GM18867 (cell line): ENCODE measurements around the gene OR13A1.
"Not testable (repeated sequence)": the region's sequence is repeated elsewhere in the genome, so short reads cannot be mapped to it uniquely, and the experiment has no call there.

Source experiments
- ATAC-seq: cut with Tn5 transposase; IDR thresholded peaks from one replicate; pipeline ENCODE4 v1.9.1; 2021; ENCODE audit warnings: mild to moderate bottlenecking, moderate library complexity; ENCODE audit not compliant: unreplicated experiment

Gene OR13A1, protein sequence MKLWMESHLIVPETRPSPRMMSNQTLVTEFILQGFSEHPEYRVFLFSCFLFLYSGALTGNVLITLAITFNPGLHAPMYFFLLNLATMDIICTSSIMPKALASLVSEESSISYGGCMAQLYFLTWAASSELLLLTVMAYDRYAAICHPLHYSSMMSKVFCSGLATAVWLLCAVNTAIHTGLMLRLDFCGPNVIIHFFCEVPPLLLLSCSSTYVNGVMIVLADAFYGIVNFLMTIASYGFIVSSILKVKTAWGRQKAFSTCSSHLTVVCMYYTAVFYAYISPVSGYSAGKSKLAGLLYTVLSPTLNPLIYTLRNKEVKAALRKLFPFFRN

DNA sequence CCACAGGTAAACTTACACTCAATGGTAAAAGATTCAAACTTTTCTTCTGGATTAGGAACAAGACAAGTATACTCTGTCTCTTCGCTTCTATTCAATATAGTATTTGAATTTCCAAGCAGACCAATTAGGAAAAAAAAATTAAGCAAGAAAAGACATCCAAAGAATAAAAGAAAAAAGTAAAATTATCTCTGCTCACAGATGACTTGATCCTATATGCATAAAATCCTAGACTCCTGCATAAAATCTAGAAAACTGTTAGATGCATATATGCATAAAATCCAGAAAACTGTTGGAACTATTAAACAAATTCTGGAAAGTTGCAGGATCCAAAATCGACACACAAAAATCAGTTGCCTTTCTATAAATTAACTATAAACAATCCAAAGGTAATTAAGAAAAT is at the start of gene OR13A1:
OR13A1 (minus strand) TSS at position 101 of the 400 bp plus-strand sequence. CDS start 11,186 bp downstream, outside the sequence.
- no peak for ATAC-seq

DNA sequence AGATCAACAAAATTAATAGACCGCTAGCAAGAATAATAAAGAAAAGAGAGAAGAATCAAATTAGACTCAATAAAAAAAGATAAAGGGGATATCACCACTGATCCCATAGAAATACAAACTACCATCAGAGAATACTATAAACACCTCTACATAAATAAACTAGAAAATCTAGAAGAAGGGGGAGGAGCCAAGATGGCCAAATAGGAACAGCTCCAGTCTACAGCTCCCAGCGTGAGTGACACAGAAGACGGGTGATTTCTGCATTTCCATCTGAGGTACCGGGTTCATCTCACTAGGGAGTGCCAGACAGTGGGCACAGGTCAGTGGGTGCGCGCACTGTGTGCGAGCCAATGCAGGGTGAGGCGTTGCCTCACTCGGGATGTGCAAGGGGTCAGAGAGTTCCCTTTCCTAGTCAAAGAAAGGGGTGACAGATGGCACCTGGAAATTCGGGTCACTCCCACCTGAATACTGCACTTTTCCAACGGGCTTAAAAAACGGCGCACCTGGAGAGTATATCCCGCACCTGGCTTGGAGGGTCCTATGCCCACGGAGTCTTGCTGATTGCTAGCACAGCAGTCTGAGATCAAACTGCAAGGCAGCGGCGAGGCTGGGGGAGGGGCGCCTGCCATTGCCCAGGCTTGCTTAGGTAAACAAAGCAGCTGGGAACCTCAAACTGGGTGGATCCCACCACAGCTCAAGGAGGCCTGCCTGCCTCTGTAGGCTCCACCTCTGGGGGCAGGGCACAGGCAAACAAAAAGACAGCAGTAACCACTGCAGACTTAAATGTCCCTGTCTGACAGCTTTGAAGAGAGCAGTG is 46.8 kb upstream of the OR13A1 start:
- not testable (repeated sequence) for ATAC-seq

DNA sequence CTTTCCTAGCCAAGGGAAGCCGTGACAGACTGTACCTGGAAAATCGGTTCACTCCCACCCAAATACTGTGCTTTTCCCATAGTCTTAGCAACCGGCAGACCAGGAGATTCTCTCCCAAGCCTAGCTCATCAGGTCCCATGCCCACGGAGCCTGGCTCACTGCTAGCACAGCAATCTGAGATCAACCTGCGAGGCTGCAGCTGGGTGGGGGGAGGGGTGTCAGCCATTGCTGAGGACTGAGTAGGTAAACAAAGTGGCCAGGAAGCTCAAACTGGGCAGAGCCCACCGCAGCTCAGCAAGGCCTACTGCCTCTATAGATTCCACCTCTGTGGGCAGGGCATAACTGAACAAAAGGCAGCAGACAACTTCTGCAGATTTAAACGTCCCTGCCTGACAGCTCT is 43.6 kb upstream of the OR13A1 start:
- not testable (repeated sequence) for ATAC-seq

DNA sequence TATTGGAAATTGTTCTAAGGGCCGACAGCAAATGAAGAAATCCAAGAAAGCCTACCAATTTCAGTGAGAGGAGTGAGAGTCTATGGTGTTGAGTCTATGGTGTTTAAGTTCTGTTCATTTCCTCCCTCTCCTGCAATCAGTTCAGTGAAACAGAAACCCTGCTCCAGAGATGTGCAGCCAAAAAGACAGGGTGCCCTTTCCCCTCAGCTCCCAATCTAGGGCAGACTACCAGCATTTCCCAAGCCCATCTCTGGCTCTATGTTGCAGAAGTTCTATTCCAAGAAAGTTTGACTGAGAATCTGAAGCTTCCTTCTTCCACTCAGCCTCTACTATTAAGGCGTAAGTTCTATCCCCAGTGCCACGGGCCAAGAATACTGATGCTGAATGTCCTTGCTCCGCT is 40.1 kb upstream of the OR13A1 start:
- no peak for ATAC-seq

DNA sequence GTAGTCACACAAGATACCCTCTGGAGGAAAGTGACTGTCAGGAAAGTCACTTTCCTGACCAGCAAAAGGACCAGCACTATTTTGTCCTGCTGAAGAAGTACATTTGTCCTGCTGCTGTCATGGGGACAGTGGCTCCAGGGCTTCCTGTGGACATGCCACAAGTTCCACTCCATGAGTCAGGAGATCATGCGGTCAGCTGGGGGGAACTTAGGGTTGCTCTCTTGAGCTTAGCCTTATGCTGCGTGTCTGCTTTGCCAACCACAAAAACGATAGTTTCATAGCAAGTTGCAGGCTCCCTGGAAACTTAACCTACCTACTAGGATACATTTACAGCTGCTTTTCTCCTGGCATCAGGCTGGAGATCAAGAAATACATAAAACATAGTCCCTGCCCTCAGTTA is 38.9 kb upstream of the OR13A1 start:
- no peak for ATAC-seq

DNA sequence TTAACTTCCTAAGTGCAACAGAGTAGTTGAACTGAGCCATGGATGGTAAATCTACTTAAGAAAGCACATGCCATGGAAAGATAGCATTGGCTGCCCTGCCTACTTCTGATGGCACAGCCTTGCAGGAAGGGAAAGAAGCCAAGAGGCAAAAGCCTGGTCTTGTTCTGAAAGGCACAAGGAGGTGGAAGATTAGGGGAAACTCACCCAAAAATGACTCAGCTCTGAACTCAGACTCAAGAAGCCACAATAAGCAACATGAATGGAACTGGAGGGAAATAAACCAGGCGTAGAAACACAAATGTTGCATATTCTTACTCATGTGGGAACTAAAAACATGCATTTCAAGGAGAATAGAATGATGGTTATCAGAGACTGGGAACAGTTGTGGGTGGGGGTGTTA is 37.8 kb upstream of the OR13A1 start:
- ATAC-seq = peak; percentile 46

DNA sequence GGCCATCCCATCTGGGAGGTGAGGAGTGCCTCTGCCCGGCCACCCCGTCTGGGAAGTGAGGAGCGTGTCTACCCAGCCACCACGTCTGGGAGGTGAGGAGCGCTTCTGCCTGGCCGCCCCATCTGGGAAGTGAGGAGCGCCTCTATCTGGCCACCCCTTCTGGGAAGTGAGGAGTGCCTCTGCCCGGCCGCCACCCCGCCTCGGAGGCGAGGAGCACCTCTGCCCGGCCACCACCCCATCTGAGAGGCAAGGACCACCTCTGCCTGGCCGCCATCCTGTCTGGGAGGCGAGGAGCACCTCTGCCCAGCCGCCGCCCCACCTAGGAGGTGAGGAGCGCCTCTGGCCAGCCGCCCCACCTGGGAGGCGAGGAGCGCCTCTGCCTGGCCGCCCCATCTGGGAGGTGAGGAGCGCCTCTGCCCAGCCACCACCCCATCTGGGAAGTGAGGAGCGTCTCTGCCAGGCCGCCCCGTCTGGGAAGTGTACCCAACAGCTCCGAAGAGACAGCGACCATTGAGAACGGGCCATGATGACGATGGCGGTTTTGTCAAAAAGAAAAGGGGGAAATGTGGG is 32.9 kb upstream of the OR13A1 start:
- not testable (repeated sequence) for ATAC-seq

DNA sequence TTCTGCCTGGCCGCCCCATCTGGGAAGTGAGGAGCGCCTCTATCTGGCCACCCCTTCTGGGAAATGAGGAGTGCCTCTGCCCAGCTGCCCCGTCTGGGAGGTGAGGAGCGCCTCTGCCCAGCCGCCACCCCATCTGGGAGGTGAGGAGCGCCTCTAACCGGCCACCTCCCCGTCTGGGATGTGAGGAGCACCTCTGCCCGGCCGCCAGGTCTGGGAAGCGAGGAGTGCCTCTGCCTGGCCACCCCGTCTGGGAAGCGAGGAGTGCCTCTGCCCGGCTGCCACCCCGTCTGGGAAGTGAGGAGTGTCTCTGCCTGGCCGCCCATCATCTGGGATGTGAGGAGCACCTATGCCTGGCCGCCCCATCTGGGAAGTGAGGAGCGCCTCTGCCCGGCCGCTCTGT is 32.1 kb upstream of the OR13A1 start:
- not testable (repeated sequence) for ATAC-seq

DNA sequence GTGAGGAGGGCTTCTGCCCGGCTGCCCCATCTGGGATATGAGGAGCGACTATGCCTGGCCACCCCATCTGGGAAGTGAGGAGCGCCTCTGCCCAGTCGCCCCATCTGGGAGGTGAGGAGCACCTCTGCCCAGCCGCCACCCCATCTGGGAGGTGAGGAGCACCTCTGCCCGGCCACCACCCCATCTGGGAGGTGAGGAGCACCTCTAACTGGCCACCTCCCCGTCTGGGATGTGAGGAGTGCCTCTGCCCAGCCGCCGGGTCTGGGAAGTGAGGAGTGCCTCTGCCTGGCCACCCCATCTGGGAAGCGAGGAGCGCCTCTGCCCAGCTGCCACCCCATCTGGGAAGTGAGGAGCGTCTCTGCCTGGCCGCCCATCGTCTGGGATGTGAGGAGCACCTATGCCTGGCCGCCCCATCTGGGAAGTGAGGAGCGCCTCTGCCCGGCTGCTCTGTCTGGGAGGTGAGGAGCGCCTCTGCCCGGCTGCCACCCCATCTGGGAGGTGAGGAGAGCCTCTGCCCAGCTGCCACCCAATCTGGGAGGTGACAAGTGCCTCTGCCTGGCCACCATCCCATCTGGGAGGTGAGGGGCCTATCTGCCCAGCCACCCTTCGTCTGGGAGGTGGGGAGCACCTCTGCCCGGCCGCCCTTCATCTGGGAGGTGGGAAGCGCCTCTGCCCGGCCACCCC is 31.4 kb upstream of the OR13A1 start:
- not testable (repeated sequence) for ATAC-seq

DNA sequence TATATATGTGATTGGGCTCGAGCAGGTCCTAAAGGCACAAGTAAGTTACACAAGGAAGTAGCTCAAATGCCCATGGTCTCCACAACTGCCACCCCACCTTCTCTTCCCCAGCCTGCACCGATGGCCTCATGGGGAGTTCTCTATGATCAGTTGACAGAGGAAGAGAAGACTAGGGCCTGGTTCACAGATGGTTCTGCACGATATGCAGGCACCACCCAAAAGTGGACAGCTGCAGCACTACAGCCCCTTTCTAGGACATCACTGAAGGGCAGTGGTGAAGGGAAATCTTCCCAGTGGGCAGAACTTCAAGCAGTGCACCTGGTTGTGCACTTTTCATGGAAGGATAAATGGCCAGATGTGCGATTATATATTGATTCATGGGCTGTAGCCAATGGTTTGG is 25.0 kb upstream of the OR13A1 start:
- ATAC-seq = not testable (repeated sequence)

DNA sequence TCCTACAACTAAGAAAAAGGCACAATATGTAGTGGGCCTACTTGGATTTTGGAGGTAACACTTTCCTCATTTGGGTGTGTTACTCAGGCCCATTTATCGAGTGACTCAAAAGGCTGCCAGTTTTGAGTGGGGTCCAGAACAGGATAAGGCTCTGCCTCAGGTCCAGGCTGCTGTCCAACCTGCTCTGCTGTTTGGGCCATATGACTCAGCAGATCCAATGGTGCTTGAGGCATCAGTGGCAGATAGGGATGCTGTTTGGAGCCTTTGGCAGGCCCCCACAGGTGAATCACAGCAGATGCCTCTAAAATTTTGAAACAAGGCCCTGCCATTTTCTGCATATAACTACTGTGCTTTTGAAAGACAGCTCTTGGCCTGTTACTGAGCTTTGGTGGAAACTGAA is 24.5 kb upstream of the OR13A1 start:
- no peak for ATAC-seq

DNA sequence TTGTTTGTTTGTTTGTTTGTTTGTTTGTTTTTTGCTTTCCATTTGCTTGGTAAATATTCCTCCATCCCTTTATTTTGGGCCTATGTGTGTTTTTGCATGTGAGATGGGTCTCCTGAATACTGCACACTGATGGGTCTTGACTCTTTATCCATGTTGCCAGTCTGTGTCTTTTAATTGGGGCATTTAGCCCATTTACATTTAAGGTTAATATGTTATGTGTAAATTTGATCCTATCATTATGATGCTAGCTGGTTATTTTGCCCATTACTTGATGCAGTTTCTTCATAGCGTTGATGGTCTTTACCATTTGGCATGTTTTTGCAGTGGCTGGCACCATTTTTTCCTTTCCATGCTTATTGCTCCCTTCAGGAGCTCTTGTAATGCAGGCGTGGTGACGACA is 16.4 kb upstream of the OR13A1 start:
- not testable (repeated sequence) for ATAC-seq

DNA sequence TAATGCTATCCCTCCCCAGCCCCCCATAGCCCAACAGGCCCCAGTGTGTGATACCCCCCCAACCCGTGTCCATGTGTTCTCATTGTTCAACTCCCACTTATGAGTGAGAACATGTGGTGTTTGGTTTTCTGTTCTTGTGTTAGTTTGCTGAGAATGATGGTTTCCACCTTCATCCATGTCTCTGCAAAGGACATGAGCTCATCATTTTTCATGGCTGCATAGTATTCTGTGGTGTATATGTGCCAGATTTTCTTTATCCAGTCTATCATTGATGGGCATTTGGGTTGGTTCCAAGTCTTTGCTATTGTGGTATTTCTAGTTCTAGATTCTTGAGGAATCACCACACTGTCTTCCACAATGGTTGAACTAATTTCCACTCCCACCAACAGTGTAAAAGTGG is 11.5 kb upstream of the OR13A1 start:
- not testable (repeated sequence) for ATAC-seq

DNA sequence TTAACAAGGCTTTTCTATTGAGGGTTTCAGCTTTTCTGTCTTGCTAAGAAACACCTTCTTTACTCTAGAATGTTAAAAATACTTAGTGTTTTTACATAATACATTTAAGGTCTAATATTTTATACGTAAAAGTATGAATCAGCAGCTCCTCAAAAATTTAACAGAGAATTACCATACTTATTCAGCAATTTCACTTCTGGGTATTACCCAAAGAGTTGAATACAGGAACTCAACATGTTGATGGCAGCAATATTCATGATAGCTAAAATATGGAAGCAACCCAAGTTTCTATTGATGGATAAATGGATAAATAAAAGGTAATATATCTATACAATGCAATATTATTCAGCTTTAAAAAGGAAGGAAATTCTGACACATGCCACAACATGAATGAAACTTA is 9.7 kb upstream of the OR13A1 start:
- no peak for ATAC-seq

DNA sequence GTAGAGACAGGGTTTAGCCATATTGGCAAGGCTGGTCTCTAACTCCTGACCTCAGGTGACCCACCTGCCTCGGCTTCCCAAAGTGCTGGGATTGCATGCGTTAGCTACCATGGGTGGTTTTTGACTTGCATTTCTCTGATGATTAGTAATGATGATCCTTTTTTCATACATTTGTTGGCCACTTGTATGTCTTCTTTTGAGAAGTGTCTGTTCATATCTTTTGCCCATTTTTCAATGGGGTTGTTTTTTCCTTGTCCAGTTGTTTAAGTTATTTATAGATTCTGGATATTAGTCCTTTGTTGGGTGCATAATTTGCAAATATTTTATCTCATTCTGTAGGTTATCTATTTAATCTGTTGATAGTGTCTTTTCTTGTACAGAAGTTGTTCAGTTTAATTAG is 4.3 kb upstream of the OR13A1 start:
- no peak for ATAC-seq

DNA sequence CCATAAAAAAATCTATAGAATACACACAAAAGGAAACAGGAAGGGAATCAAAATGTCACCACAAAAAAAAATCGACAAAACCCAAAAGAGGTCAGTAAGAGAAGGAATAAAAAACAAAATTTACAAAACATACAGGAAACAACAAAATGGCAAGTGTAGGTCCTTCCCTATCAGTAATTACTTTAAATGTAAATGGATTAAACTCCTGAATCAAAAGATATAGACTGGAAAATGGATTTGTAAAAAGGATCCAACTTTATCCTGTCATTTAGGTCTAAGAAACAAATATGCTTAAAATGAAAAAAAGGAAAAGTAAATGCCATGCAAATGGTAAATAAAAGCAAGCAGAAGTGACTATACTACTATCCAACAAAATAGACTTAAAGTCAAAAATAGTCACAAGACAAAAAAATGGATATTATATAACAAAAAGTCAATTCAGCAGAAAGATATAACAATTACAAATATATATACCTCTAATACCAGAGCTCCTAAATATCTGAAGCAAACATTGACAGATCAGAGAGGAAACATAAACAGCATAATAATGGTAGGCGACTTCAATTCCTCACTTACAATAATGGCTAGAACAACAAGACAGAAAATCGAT is 2.0 kb downstream of the OR13A1 start:
- ATAC-seq = no peak

DNA sequence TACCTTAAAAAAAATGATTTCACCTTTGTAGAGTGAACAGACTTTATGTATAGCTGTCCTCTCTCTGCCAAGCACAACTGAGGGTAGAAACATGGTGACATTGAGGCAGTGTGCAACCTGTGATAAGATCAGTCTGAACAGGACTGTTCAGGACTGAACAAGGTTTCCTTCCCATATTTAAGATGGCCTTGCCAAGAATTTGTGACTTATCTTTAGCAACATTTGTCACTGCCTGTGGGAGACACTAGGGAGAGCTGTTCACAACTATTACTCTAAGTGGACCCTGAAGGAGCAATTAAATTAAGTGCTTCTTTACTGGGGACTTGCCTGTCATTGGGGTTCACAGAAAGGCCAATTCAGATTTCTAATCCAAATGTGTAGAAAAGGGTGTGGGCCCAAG is 6.7 kb downstream of the OR13A1 start:
- peak; percentile 54 for ATAC-seq

DNA sequence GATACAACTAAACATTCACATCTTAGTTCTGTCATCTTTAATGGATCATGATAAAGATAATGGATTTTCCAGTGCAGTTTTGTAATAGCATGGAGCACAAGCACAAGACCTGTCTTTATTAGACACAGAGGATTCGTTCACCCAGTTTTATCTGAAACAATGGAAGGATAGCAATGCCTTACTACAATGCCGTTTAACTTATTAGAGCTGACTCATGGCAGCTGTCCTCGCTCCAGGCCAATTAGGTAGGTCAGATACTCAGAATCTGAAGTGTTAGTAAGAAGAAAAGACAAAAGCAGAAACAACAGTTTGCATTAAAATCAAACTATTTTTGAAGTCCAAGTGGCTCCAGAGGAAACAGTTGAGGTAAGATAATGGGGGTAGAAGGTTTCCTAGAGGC is 12.8 kb downstream of the OR13A1 start:
- no peak for ATAC-seq

DNA sequence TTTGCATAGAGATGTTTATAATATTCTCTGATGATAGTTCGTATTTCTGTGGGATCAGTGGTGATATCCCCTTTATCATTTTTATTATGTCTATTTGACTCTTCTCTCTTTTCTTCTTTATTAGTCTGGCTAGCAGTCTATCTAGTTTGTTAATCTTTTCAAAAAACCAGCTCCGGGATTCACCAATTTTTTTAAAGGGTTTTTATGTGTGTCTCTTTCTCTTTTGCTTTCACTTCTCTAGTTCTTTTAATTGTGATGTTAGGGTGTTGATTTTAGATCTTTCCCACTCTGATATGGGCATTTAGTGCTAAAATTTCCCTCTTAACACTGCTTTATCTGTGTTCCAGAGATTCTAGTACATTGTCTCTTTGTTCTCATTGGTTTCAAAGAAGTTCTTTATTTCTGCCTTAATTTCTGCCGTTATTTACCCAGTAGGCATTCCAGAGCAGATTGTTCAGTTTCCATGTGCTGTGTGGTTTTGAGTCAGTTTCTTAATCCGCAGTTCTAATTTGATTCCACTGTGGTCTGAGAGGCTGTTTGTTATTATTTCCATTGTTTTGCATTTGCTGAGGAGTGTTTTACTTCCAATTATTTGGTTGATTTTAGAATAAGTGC is 17.0 kb downstream of the OR13A1 start:
- ATAC-seq = not testable (repeated sequence)

DNA sequence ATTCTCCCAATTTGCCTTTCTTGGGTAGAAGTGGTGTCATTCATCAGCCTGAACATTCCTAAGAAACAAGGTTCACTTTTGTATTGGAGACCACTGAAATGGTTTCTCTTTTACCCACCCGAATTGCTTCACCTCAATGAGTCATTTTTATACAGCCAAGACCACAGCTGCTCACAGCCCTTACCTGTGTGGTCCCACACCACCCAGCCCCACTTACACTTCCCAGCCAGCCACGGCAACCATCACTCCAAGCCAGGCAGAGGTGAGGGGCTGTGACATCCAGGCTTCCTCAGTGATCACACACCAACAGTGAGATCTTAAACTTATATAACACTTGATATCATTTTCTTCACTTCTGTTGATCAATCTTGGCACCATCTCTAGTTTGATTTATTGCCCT is 20.7 kb downstream of the OR13A1 start:
- ATAC-seq = no peak
